HCT116 (cell line): ENCODE results near the gene HOXC13. TPM values are rescaled to one million over a fixed set of nuclear protein-coding genes. Genes with fewer than 3 reads are reported as not detected.

ENCODE experiments used
- ATAC-seq: fragments of 200-7000 bp; cut with Tn5 transposase; 2 replicates; pipeline ENCODE4 v1.9.1; 2020; ENCODE audit warnings: mild to moderate bottlenecking, moderate library complexity
- BruUV-seq: library from RNA; stranded (reverse); fragments of 400-500 nt; replicated peaks from 2 replicates; lab custom pipeline; 2021; lab: Mats Ljungman, UMichigan
- CTCF ChIA-PET: fragments of 300-600 bp; sonication (Branson Sonifier 250); formaldehyde crosslinking; loops from one replicate; lab custom pipeline; 2021; ENCODE audit warnings: antibody characterized with exemption; lab: Charles Lee
- POLR2A ChIA-PET: fragments of 300-600, 350-600 bp; sonication (Branson Sonifier 250); formaldehyde crosslinking; loops from one replicate; lab custom pipeline; 2021; ENCODE audit warnings: antibody characterized with exemption; lab: Charles Lee
- RAD21 ChIA-PET, 2 experiments: fragments of 300-600 bp; sonication (Branson Sonifier 250); formaldehyde crosslinking; loops; one replicate each; lab custom pipeline; 2023; ENCODE audit warnings: low total read pairs in 2 of 2; ENCODE audit not compliant: uncharacterized antibody in 2 of 2, unreplicated experiment in 2 of 2, low non-redundant PET in 1 of 2; lab: Charles Lee
- DNase-seq: peaks from one replicate; pipeline ENCODE4 v3.0.0-alpha.2; 2010; ENCODE audit warnings: low read depth, low spot score
- H2AFZ ChIP-seq: fragments of 200-600 bp; shearing (Covaris generic), sonication (generic); 2 replicates; pipeline ENCODE4 v1.6.1; 2017; ENCODE audit warnings: low read depth, mixed run types, mixed read lengths, antibody characterized with exemption, low read length; ENCODE audit not compliant: poor library complexity, severe bottlenecking
- H3K27ac ChIP-seq: 2 replicates; pipeline ENCODE4 v1.5.1; 2012; ENCODE audit warnings: low read depth, low read length
- H3K27me3 ChIP-seq: fragments of 200-600 bp; sonication (generic); 2 replicates; pipeline ENCODE4 v1.6.1; 2016; ENCODE audit warnings: mixed run types, low read length, mixed read lengths; ENCODE audit not compliant: insufficient read depth
- H3K36me3 ChIP-seq, 2 experiments: fragments of 200-500 bp in 1 of 2; fragments of 200-600 bp in 1 of 2; sonication (Bioruptor generic) in 1 of 2; sonication (generic) in 1 of 2; 2 replicates each; pipeline versions ENCODE4 v1.5.1 to v1.6.1; 2014 to 2016; ENCODE audit warnings: low read length in 2 of 2, inconsistent platforms in 1 of 2, mixed read lengths in 1 of 2, mixed run types in 1 of 2; ENCODE audit not compliant: insufficient read depth in 2 of 2, control insufficient read depth in 1 of 2
- H3K4me1 ChIP-seq, 2 experiments: fragments of 200-600 bp in 1 of 2; sonication (generic) in 1 of 2; 2 replicates each; pipeline versions ENCODE4 v1.5.1 to v1.6.1; 2012 to 2017; ENCODE audit warnings: low read length in 2 of 2, inconsistent platforms in 1 of 2, mild to moderate bottlenecking in 1 of 2, mixed read lengths in 1 of 2, mixed run types in 1 of 2, moderate library complexity in 1 of 2; ENCODE audit not compliant: insufficient read depth in 2 of 2, control insufficient read depth in 1 of 2
- H3K4me2 ChIP-seq: fragments of 200-600 bp; sonication (generic); 2 replicates; pipeline ENCODE4 v1.6.1; 2017; ENCODE audit warnings: mixed run types, low read length, mixed read lengths
- H3K4me3 ChIP-seq, 2 experiments: fragments of 200-600 bp in 1 of 2; sonication (generic) in 1 of 2; replicated peaks in 1 of 2; 2 replicates each; pipeline ENCODE4 v1.5.1; 2011 to 2016; ENCODE audit warnings: low read length in 2 of 2, control low read depth in 1 of 2, low read depth in 1 of 2, mild to moderate bottlenecking in 1 of 2, mixed read lengths in 1 of 2, mixed run types in 1 of 2
- H3K79me2 ChIP-seq: fragments of 200-600 bp; sonication (generic); 2 replicates; pipeline ENCODE4 v1.6.1; 2017; ENCODE audit warnings: mild to moderate bottlenecking, mixed run types, low read length, moderate library complexity, mixed read lengths; ENCODE audit not compliant: insufficient read depth
- H3K9ac ChIP-seq: fragments of 200-600 bp; sonication (generic); 2 replicates; pipeline ENCODE4 v1.6.1; 2016; ENCODE audit warnings: low read length, mixed read lengths
- H3K9me2 ChIP-seq: fragments of 200-600 bp; sonication (generic), shearing (Covaris generic); 2 replicates; pipeline ENCODE4 v1.6.1; 2017; ENCODE audit warnings: mixed run types, mild to moderate bottlenecking, moderate library complexity; ENCODE audit not compliant: insufficient read depth
- H3K9me3 ChIP-seq, 2 experiments: fragments of 200-500 bp in 1 of 2; fragments of 200-600 bp in 1 of 2; sonication (Bioruptor generic) in 1 of 2; sonication (generic) in 1 of 2; 2 replicates each; pipeline ENCODE4 v1.6.1; 2014 to 2017; ENCODE audit warnings: low read length in 2 of 2, mixed read lengths in 2 of 2, inconsistent platforms in 1 of 2, low read depth in 1 of 2, mild to moderate bottlenecking in 1 of 2, mixed run types in 1 of 2, moderate library complexity in 1 of 2; ENCODE audit not compliant: control insufficient read depth in 1 of 2, insufficient read depth in 1 of 2
- H4K20me1 ChIP-seq: fragments of 200-600 bp; sonication (generic), shearing (Covaris generic); 2 replicates; pipeline ENCODE4 v1.6.1; 2017; ENCODE audit warnings: mixed run types, mild to moderate bottlenecking, moderate library complexity; ENCODE audit not compliant: insufficient read depth
- CBX3 ChIP-seq: IDR thresholded peaks from 2 replicates; pipeline ENCODE4 v1.6.1; 2012; ENCODE audit warnings: low read depth
- ELF1 ChIP-seq: IDR thresholded peaks from 2 replicates; pipeline ENCODE4 v1.6.1; 2012; ENCODE audit warnings: low read depth, borderline replicate concordance
- EZH2 ChIP-seq: fragments of 200-600 bp; sonication (generic); IDR thresholded peaks from 2 replicates; pipeline ENCODE4 v1.6.1; 2017; ENCODE audit warnings: antibody characterized with exemption, mixed run types
- FOSL1 ChIP-seq: IDR thresholded peaks from 2 replicates; pipeline ENCODE4 v1.6.1; 2012; ENCODE audit warnings: low read depth
- ZFX ChIP-seq: fragments of 450-650 bp; IDR thresholded peaks from 2 replicates; pipeline ENCODE4 v1.6.1; 2017
- intact Hi-C: fragments of 100-400 bp; cut with micrococcal nuclease; formaldehyde crosslinking; loops from 2 replicates; pipeline ENCODE4 v1.10.0; 2022
- total RNA-seq: library from RNA; stranded (reverse); gene quantifications from one replicate; pipeline ENCODE4 v1.2.1, GENCODE V29; 2021; ENCODE audit not compliant: unreplicated experiment
- TF ChIP-seq, protein P1 (sequence below), 3 experiments: fragments of 200-600 bp in 1 of 3; sonication (generic) in 1 of 3; IDR thresholded peaks in 2 of 3; conservative IDR thresholded peaks in 1 of 3; 2 replicates each; pipeline ENCODE4 v1.5.1; 2012 to 2017; ENCODE audit warnings: low read depth in 2 of 3, low read length in 2 of 3, antibody characterized with exemption in 1 of 3, borderline replicate concordance in 1 of 3, control low read depth in 1 of 3, mild to moderate bottlenecking in 1 of 3, mixed read lengths in 1 of 3, mixed run types in 1 of 3, moderate library complexity in 1 of 3; ENCODE audit not compliant: insufficient read depth in 1 of 3

Gene HOXC13
- total RNA-seq, 1 experiment from 2014 or later = 3.8 TPM

DNA sequence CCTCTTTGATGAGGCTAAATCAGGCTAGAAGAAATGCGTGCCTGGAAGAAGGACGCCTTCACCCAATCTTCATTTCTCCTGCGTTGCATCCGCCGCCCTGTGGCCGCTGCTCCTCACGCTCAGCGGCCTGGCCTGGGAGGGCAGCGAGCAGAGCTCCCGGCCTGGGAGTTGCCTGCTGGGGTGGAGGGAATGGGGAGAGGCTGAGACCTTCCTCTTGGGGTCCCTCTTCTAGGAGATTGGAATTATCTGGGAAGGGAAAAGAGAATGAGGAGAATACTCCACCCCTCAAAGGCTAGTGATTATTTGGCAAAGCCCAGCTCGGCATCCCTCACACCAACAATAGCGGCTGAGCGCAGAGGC is 13.7 kb downstream of the HOXC13 start:
- Histone ChIP-seq H4K20me1 (no peaks in the 10 kb centered on the region), H3K9me3 (no peaks in the 10 kb centered on the region), H3K36me3 (no peaks in the 10 kb centered on the region), H3K27me3 (no peaks in the 10 kb centered on the region), H2AFZ (peak overlapping the region; percentile 99), H3K9me2 (no peaks in the 10 kb centered on the region), H3K4me1 (peaks cover 12 to 15% of the 10 kb centered on the region in 2 experiments), H3K9ac (no peak overlapping the region), H3K4me3 (no peak overlapping the region), H3K27ac (no peak overlapping the region), H3K79me2 (no peaks in the 10 kb centered on the region), H3K4me2 (peak overlapping the region; percentile 82; the same call in 1 of the 2 replicates)
- no peak for ATAC-seq
- intact Hi-C loops = no loop called here
- no peak for TF ChIP-seq ZFX
- TF ChIP-seq EZH2 = no peak
- TF ChIP-seq ELF1 = no peak
- TF ChIP-seq FOSL1 = no peak
- no peak for TF ChIP-seq CBX3
- TF ChIP-seq, protein P1, sequence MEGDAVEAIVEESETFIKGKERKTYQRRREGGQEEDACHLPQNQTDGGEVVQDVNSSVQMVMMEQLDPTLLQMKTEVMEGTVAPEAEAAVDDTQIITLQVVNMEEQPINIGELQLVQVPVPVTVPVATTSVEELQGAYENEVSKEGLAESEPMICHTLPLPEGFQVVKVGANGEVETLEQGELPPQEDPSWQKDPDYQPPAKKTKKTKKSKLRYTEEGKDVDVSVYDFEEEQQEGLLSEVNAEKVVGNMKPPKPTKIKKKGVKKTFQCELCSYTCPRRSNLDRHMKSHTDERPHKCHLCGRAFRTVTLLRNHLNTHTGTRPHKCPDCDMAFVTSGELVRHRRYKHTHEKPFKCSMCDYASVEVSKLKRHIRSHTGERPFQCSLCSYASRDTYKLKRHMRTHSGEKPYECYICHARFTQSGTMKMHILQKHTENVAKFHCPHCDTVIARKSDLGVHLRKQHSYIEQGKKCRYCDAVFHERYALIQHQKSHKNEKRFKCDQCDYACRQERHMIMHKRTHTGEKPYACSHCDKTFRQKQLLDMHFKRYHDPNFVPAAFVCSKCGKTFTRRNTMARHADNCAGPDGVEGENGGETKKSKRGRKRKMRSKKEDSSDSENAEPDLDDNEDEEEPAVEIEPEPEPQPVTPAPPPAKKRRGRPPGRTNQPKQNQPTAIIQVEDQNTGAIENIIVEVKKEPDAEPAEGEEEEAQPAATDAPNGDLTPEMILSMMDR (IDR thresholded peaks at IDR 0.05 in 2 of 3, conservative IDR thresholded peaks at IDR 0.05 in 1 of 3; ENCODE audit: borderline replicate concordance in 1 of 3, insufficient read depth in 1 of 3, low read depth in 2 of 3, low read length in 2 of 3) = no peak
- CTCF ChIA-PET = interaction anchor here (0.7 kb wide), 1 partner anchor 250 kb away, joined by 3 read pairs; no protein-coding TSS in a partner anchor
- DNase-seq = no peak
- RAD21 ChIA-PET = no interaction called here
- POLR2A ChIA-PET = no interaction called here
- no TSS peak for BruUV-seq
